ENCODE measurements around the gene VSTM2B. TPM values are rescaled to one million over a fixed set of nuclear protein-coding genes. Genes with fewer than 3 reads are reported as not detected.
A peak's percentile ranks its signal among the peaks of the same experiment; 100 is the strongest.

VSTM2B gene
- polyA plus RNA-seq, 1 experiment = not detected

- Histone ChIP-seq H3K9me3 (ENCODE audit: control insufficient read depth, insufficient read depth, low read length) (no peaks in the 10 kb centered on the region), H3K4me3 (ENCODE audit: low read depth, low read length) (no peak overlapping the region), H3K27ac (ENCODE audit: low read depth, low read length) (no peak overlapping the region), H3K27me3 (ENCODE audit: control insufficient read depth, insufficient read depth, low read length) (peaks cover 9% of the 10 kb centered on the region)
- CTCF ChIA-PET = interaction anchor here (0.6 to 2.3 kb wide), 5 partner anchors 12 to 1539 kb away, joined by 3 to 11 read pairs (median 3); no protein-coding TSS in a partner anchor
- no peak for TF ChIP-seq CTCF (IDR thresholded peaks at IDR 0.05; ENCODE audit: low read depth, low read length)
- no peak for DNase-seq (ENCODE audit: low read depth, low spot score)
- POLR2A ChIA-PET = interaction anchor here (1.5 kb wide), 1 partner anchor 8 kb away, joined by 3 read pairs; the partner anchor contains the start of gene POP4
Measured at GRCh38 chr19:29598496-29598895, 72.7 kb downstream of the VSTM2B start.

- Histone ChIP-seq H3K9me3 (ENCODE audit: control insufficient read depth, insufficient read depth, low read length) (no peaks in the 10 kb centered on the region), H3K4me3 (ENCODE audit: low read depth, low read length) (no peak overlapping the region), H3K27ac (ENCODE audit: low read depth, low read length) (no peak overlapping the region), H3K27me3 (ENCODE audit: control insufficient read depth, insufficient read depth, low read length) (peaks cover 2% of the 10 kb centered on the region)
- POLR2A ChIA-PET = no interaction called here
- DNase-seq (ENCODE audit: low read depth, low spot score) = no peak
- CTCF ChIA-PET = interaction anchor here (2.2 kb wide), 1 partner anchor 113 kb away, joined by 12 read pairs; no protein-coding TSS in a partner anchor
- TF ChIP-seq CTCF (IDR thresholded peaks at IDR 0.05; ENCODE audit: low read depth, low read length) = no peak
Measured at GRCh38 chr19:29603308-29603707, 77.5 kb downstream of the VSTM2B start.

- TF ChIP-seq CTCF (IDR thresholded peaks at IDR 0.05; ENCODE audit: low read depth, low read length) = no peak
- Histone ChIP-seq H3K27me3 (ENCODE audit: control insufficient read depth, insufficient read depth, low read length) (no peaks in the 10 kb centered on the region), H3K27ac (ENCODE audit: low read depth, low read length) (peak within 1 kb of the TSS; percentile 73), H3K9me3 (ENCODE audit: control insufficient read depth, insufficient read depth, low read length) (no peaks in the 10 kb centered on the region), H3K4me3 (ENCODE audit: low read depth, low read length) (peak within 1 kb of the TSS; percentile 97)
- POLR2A ChIA-PET = interaction anchor here (0.6 to 1.9 kb wide), 12 partner anchors 8 to 124 kb away, joined by 3 to 17 read pairs (median 4); partner anchors contain the start of genes C19orf12 and PLEKHF1
- CTCF ChIA-PET = interaction anchor here (0.8 to 16.2 kb wide), 5 partner anchors 85 to 154 kb away, joined by 3 to 550 read pairs (median 7); partner anchors contain the start of gene C19orf12
- DNase-seq (ENCODE audit: low read depth, low spot score) = peak; percentile 78
Measured at GRCh38 chr19:29605653-29606419, 80.0 kb downstream of the VSTM2B start, which contains the start of gene POP4. POP4 (plus strand) TSS chr19:29606283; CDS start chr19:29606319, 36 bp downstream.

- ChIA-PET POLR2A (interaction anchor here (0.6 to 1.9 kb wide), 11 partner anchors 9 to 124 kb away, joined by 3 to 17 read pairs (median 4); partner anchors contain the start of genes C19orf12 and PLEKHF1), CTCF (interaction anchor here (0.8 to 16.2 kb wide), 5 partner anchors 84 to 153 kb away, joined by 3 to 550 read pairs (median 7); partner anchors contain the start of gene C19orf12)
- Histone ChIP-seq H3K27ac (ENCODE audit: low read depth, low read length) (no peak overlapping the region), H3K27me3 (ENCODE audit: control insufficient read depth, insufficient read depth, low read length) (no peaks in the 10 kb centered on the region), H3K9me3 (ENCODE audit: control insufficient read depth, insufficient read depth, low read length) (no peaks in the 10 kb centered on the region), H3K4me3 (ENCODE audit: low read depth, low read length) (peak overlapping the region; percentile 97)
- no peak for TF ChIP-seq CTCF (IDR thresholded peaks at IDR 0.05; ENCODE audit: low read depth, low read length)
- no peak for DNase-seq (ENCODE audit: low read depth, low spot score)
Measured at GRCh38 chr19:29606420-29606747, 80.6 kb downstream of the VSTM2B start.

GRCh38 chr19:29609636-29610035, 83.8 kb downstream of the VSTM2B start:
- no peaks in the 10 kb centered on the region for H3K9me3 ChIP-seq (ENCODE audit: control insufficient read depth, insufficient read depth, low read length)
- POLR2A ChIA-PET = interaction anchor here (1.1 kb wide), 1 partner anchor 105 kb away, joined by 4 read pairs; the partner anchor contains the start of gene C19orf12
- no peak for TF ChIP-seq CTCF (IDR thresholded peaks at IDR 0.05; ENCODE audit: low read depth, low read length)
- H3K4me3 ChIP-seq (ENCODE audit: low read depth, low read length) = no peak overlapping the region
- H3K27ac ChIP-seq (ENCODE audit: low read depth, low read length) = no peak overlapping the region
- DNase-seq (ENCODE audit: low read depth, low spot score) = no peak
- CTCF ChIA-PET = interaction anchor here (1.0 to 16.2 kb wide), 25 partner anchors 9 to 337 kb away, joined by 3 to 550 read pairs (median 11); partner anchors contain the start of gene C19orf12
- H3K27me3 ChIP-seq (ENCODE audit: control insufficient read depth, insufficient read depth, low read length) = no peaks in the 10 kb centered on the region

All from AG04450 (cell line).